GM12878 (cell line): Measurements from ENCODE around the gene TDRD10. TPM values are rescaled to one million over a fixed set of nuclear protein-coding genes. Genes with fewer than 3 reads are reported as not detected.

Source experiments
- ATAC-seq: fragments of 200-7000 bp; cut with Tn5 transposase; 3 replicates; pipeline ENCODE4 v1.9.1; 2020; ENCODE audit warnings: mild to moderate bottlenecking, moderate library complexity
- BruUV-seq: library from RNA; stranded (reverse); fragments of 400-500 nt; replicated peaks from 2 replicates; lab custom pipeline; 2021; lab: Mats Ljungman, UMichigan
- CTCF ChIA-PET: fragments of 300-600 bp; sonication (Branson Sonifier 250); formaldehyde crosslinking; extraction: SDS; loops from one replicate; lab custom pipeline; 2021; ENCODE audit warnings: inconsistent platforms; lab: Yijun Ruan, JAX
- POLR2A ChIA-PET: fragments of 350-600 bp; formaldehyde crosslinking; extraction: SDS; loops from one replicate; lab custom pipeline; 2021; ENCODE audit warnings: inconsistent platforms; lab: Charles Lee
- RAD21 ChIA-PET: fragments of 300-600 bp; sonication (Branson Sonifier 250); formaldehyde crosslinking; loops from one replicate; lab custom pipeline; 2023; ENCODE audit warnings: antibody characterized with exemption; ENCODE audit not compliant: unreplicated experiment; lab: Charles Lee
- SMC1A ChIA-PET: fragments of 300-600 bp; sonication (Branson Sonifier 250); formaldehyde crosslinking; loops from one replicate; lab custom pipeline; 2023; ENCODE audit not compliant: unreplicated experiment, uncharacterized antibody; lab: Charles Lee
- DNase-seq: peaks from one replicate; pipeline ENCODE4 v3.0.0-alpha.2; 2011; ENCODE audit warnings: low read depth, low spot score
- FAIRE-seq: peaks from 3 replicates; lab custom pipeline; 2011; peaks lifted over from hg19 to GRCh38; lab: Jason Lieb, UNC
- H2AFZ ChIP-seq: 2 replicates; pipeline ENCODE4 v1.6.0; 2011; ENCODE audit warnings: low read depth, low read length, control low read depth; ENCODE audit not compliant: control insufficient read depth
- H3K27ac ChIP-seq: 2 replicates; pipeline ENCODE4 v1.5.1; 2011; ENCODE audit warnings: control low read depth; ENCODE audit not compliant: control insufficient read depth, insufficient read depth
- H3K27me3 ChIP-seq, 2 experiments: replicated peaks in 1 of 2; 2 replicates each; pipeline versions ENCODE4 v1.6.0 to v1.6.1; 2011; ENCODE audit warnings: low read length in 1 of 2; ENCODE audit not compliant: control insufficient read depth in 2 of 2, insufficient read depth in 2 of 2
- H3K36me3 ChIP-seq, 2 experiments: 2 replicates each; pipeline ENCODE4 v1.5.1; 2011; ENCODE audit warnings: low read length in 1 of 2; ENCODE audit not compliant: control insufficient read depth in 2 of 2, insufficient read depth in 2 of 2
- H3K4me1 ChIP-seq: 2 replicates; pipeline ENCODE4 v1.6.1; 2011; ENCODE audit warnings: mild to moderate bottlenecking, low read length, moderate library complexity, mixed read lengths; ENCODE audit not compliant: control insufficient read depth, insufficient read depth
- H3K4me2 ChIP-seq: 2 replicates; pipeline ENCODE4 v1.6.0; 2011; ENCODE audit warnings: control low read depth; ENCODE audit not compliant: control insufficient read depth, insufficient read depth
- H3K4me3 ChIP-seq: fragments of 200-600 bp; sonication (generic); 2 replicates; pipeline ENCODE4 v1.5.1; 2016
- H3K79me2 ChIP-seq: 2 replicates; pipeline ENCODE4 v1.6.0; 2011; ENCODE audit warnings: low read length; ENCODE audit not compliant: control insufficient read depth, insufficient read depth
- H3K9ac ChIP-seq: 2 replicates; pipeline ENCODE4 v1.8.0; 2011; ENCODE audit warnings: low read length, control low read depth, mixed read lengths; ENCODE audit not compliant: control insufficient read depth, insufficient read depth
- H3K9me3 ChIP-seq: replicated peaks from 3 replicates; pipeline ENCODE4 v1.5.1; 2011; ENCODE audit warnings: mild to moderate bottlenecking, low read length; ENCODE audit not compliant: control insufficient read depth, insufficient read depth
- H4K20me1 ChIP-seq: 2 replicates; pipeline ENCODE4 v1.6.0; 2011; ENCODE audit not compliant: control insufficient read depth, insufficient read depth
- HDAC2 ChIP-seq: fragments of 200-600 bp; sonication (generic); IDR thresholded peaks from 2 replicates; pipeline ENCODE4 v1.6.1; 2017
- JUND ChIP-seq: IDR thresholded peaks from 2 replicates; pipeline ENCODE4 v1.6.1; 2012; ENCODE audit warnings: low read depth, mild to moderate bottlenecking, low read length, improper control_type of control experiment, moderate library complexity
- MEF2B ChIP-seq: fragments of 450-650 bp; IDR thresholded peaks from 2 replicates; pipeline ENCODE4 v1.6.1; 2018; ENCODE audit warnings: mild to moderate bottlenecking, moderate library complexity; ENCODE audit not compliant: partially characterized antibody, poor library complexity, severe bottlenecking
- MXI1 ChIP-seq: fragments of 150-350 bp; IDR thresholded peaks from 2 replicates; pipeline ENCODE4 v1.6.1; 2011; ENCODE audit warnings: low read depth, mild to moderate bottlenecking, inconsistent platforms, low read length, improper control_type of control experiment
- NFYA ChIP-seq: IDR thresholded peaks from 2 replicates; pipeline ENCODE4 v1.6.1; 2011; ENCODE audit warnings: low read depth, mild to moderate bottlenecking, low read length, improper control_type of control experiment, borderline replicate concordance
- PAX5 ChIP-seq: IDR thresholded peaks from 2 replicates; pipeline ENCODE4 v1.6.1; 2011; ENCODE audit warnings: low read depth, low read length, borderline replicate concordance
- POU2F2 ChIP-seq: IDR thresholded peaks from 3 replicates; pipeline ENCODE4 v1.6.1; 2011; ENCODE audit warnings: low read depth, mild to moderate bottlenecking, low read length, borderline replicate concordance
- RCOR1 ChIP-seq: conservative IDR thresholded peaks from 2 replicates; pipeline ENCODE4 v1.6.1; 2012; ENCODE audit warnings: low read depth, low read length, improper control_type of control experiment
- RELA ChIP-seq: fragments of 450-650 bp; IDR thresholded peaks from 2 replicates; pipeline ENCODE4 v1.8.0; 2014; ENCODE audit warnings: borderline replicate concordance; ENCODE audit not compliant: partially characterized antibody
- ZSCAN29 ChIP-seq: fragments of 450-650 bp; IDR thresholded peaks from 2 replicates; pipeline ENCODE4 v1.6.1; 2017; ENCODE audit warnings: mild to moderate bottlenecking, moderate library complexity
- WGBS: methylation state at CpG from one replicate; pipeline ENCODE4 v1.1.6; 2016; ENCODE audit warnings: low lambda C conversion rate; ENCODE audit not compliant: insufficient replicate concordance, insufficient coverage; ENCODE audit errors: missing lambda C conversion rate; 5-methylcytosine and 5-hydroxymethylcytosine counted together
- in situ Hi-C: fragments of 300-500 bp; cut with MboI; formaldehyde crosslinking; loops from 9 replicates; pipeline ENCODE4 v1.14.3; 2018; ENCODE audit warnings: mixed read lengths
- intact Hi-C: fragments of 100-400 bp; cut with micrococcal nuclease; formaldehyde crosslinking; loops from one replicate; pipeline ENCODE4 v1.14.2; 2022; ENCODE audit not compliant: unreplicated experiment
- polyA plus RNA-seq, 11 experiments: library from polyadenylated mRNA; depleted of rRNA in 4 of 11; unstranded in 6 of 11; stranded (reverse) in 5 of 11; fragments of >200 nt; fragmentation: Nextera tagmentation in 4 of 11; fragmentation: Illumina TruSeq in 1 of 11; extraction: Ambion mirVana in 4 of 11; extraction: Trizol in 1 of 11; gene quantifications; 1 replicate in 1 of 11; 2 replicates in 10 of 11; pipeline versions ENCODE4 v1.2.1 to v1.2.3, GENCODE V29; 2011 to 2016; ENCODE audit warnings: inconsistent platforms in 2 of 11, missing spikeins in 2 of 11, low read depth in 1 of 11
- total RNA-seq, 4 experiments: library from RNA; depleted of rRNA in 3 of 4; stranded (reverse); fragments of >200 nt in 3 of 4; fragmentation: Illumina TruSeq in 1 of 4; extraction: Trizol in 1 of 4; gene quantifications; 2 replicates each; pipeline versions ENCODE4 v1.2.1 to v1.2.3, GENCODE V29; 2013 to 2021
- TF ChIP-seq, protein P1 (sequence below): fragments of 450-650 bp; IDR thresholded peaks from 2 replicates; pipeline ENCODE4 v1.6.1; 2017; ENCODE audit warnings: borderline replicate concordance
- TF ChIP-seq, protein P2 (sequence below): IDR thresholded peaks from 2 replicates; pipeline ENCODE4 v1.6.1; 2012; ENCODE audit warnings: low read depth, low read length, improper control_type of control experiment
- TF ChIP-seq, protein P3 (sequence below): IDR thresholded peaks from 2 replicates; pipeline ENCODE4 v1.6.1; 2012; ENCODE audit warnings: improper control_type of control experiment, low read depth, low read length; ENCODE audit not compliant: insufficient replicate concordance

Gene TDRD10
- total and polyA plus RNA-seq, 10 of the 15 experiments (the other 5 are each of a cell fraction or from before 2014, with no cell fraction given): not detected

DNA sequence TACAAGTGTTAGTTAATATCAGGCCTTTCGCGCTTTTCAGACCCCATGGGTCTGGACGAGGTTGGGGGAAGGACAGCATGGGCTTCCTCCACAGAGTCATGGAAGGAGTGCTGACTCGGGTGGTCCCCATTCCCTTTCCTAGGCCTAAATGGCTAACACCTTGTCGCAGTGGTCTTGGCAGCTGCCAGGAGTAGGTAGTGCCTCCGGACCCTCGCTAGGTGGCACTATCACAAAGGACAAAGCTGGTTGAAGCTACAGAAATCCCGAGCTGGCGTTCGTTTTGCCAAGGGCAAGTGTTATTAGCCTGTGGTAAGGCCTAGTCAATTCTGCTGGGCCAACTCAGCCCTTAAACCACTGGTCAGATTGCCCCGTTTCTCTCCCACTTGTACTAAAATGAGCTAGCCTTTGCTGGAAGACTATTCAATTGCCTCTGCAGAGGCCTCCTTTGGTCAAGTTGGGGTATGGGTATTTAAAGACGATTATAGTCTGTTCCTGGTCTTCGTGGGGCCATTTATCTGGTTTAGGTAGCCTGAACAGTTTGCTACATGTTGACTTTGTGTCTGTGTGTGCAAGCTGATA lies 57.5 kb downstream of the TDRD10 start:
- H3K36me3 ChIP-seq: peaks cover 2 to 7% of the 10 kb centered on the region in 2 experiments; a peak in 3 of 4 replicates
- H3K79me2 ChIP-seq: peaks cover 31% of the 10 kb centered on the region
- BruUV-seq: no TSS peak
- H2AFZ ChIP-seq: peak overlapping the region; percentile 97
- no peaks in the 10 kb centered on the region for H4K20me1 ChIP-seq
- H3K4me3 ChIP-seq: peak overlapping the region; percentile 71
- ChIA-PET SMC1A (interaction anchor here (0.5 to 2.5 kb wide), 51 partner anchors 9 to 502 kb away, joined by 3 to 45 read pairs (median 4); partner anchors contain the start of genes KCNN3, PBXIP1 and SHC1), CTCF (interaction anchor here (0.6 to 2.5 kb wide), 76 partner anchors 9 to 949 kb away, joined by 3 to 64 read pairs (median 4); partner anchors contain the start of genes ADAM15, CHRNB2, EFNA4 and KRTCAP2), POLR2A (interaction anchor here (0.6 to 1.5 kb wide), 13 partner anchors 35 to 439 kb away, joined by 3 to 10 read pairs (median 3); partner anchors contain the start of gene ADAR), RAD21 (interaction anchor here (0.6 to 2.4 kb wide), 47 partner anchors 8 to 525 kb away, joined by 3 to 44 read pairs (median 5); partner anchors contain the start of genes CHRNB2, EFNA4, KCNN3 and PMVK)
- no peaks in the 10 kb centered on the region for H3K9me3 ChIP-seq
- H3K4me1 ChIP-seq: peaks cover 4% of the 10 kb centered on the region
- H3K9ac ChIP-seq: peak overlapping the region; percentile 63
- 12% methylated on average over 13 of the region's 13 CpGs for WGBS
- ATAC-seq (peak; percentile 80), FAIRE-seq (peak; percentile 95), DNase-seq (peak; percentile 61)
- peak overlapping the region; percentile 55 for H3K4me2 ChIP-seq
- intact Hi-C loops (loop anchor here (1.0 to 5.0 kb wide), 6 partner anchors 49 to 525 kb away; partner anchors contain the start of gene ADAR), in situ Hi-C loops (loop anchor here (5.0 kb wide), 1 partner anchor 503 kb away; the partner anchor contains the start of gene EFNA4)
- H3K27me3 ChIP-seq: no peaks in the 10 kb centered on the region
- H3K27ac ChIP-seq: peak overlapping the region; percentile 56
- TF ChIP-seq, protein P1, sequence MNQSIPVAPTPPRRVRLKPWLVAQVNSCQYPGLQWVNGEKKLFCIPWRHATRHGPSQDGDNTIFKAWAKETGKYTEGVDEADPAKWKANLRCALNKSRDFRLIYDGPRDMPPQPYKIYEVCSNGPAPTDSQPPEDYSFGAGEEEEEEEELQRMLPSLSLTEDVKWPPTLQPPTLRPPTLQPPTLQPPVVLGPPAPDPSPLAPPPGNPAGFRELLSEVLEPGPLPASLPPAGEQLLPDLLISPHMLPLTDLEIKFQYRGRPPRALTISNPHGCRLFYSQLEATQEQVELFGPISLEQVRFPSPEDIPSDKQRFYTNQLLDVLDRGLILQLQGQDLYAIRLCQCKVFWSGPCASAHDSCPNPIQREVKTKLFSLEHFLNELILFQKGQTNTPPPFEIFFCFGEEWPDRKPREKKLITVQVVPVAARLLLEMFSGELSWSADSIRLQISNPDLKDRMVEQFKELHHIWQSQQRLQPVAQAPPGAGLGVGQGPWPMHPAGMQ: no peak
- no peak for TF ChIP-seq RELA
- TF ChIP-seq ZSCAN29: no peak
- no peak for TF ChIP-seq HDAC2
- TF ChIP-seq PAX5: no peak
- TF ChIP-seq NFYA: no peak
- TF ChIP-seq RCOR1: no peak
- no peak for TF ChIP-seq MEF2B
- TF ChIP-seq, protein P2, sequence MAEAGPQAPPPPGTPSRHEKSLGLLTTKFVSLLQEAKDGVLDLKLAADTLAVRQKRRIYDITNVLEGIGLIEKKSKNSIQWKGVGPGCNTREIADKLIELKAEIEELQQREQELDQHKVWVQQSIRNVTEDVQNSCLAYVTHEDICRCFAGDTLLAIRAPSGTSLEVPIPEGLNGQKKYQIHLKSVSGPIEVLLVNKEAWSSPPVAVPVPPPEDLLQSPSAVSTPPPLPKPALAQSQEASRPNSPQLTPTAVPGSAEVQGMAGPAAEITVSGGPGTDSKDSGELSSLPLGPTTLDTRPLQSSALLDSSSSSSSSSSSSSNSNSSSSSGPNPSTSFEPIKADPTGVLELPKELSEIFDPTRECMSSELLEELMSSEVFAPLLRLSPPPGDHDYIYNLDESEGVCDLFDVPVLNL: no peak
- TF ChIP-seq MXI1: no peak
- peak; percentile 31; the same call in 1 of the 3 replicates for TF ChIP-seq POU2F2
- no peak for TF ChIP-seq JUND
- TF ChIP-seq, protein P3, sequence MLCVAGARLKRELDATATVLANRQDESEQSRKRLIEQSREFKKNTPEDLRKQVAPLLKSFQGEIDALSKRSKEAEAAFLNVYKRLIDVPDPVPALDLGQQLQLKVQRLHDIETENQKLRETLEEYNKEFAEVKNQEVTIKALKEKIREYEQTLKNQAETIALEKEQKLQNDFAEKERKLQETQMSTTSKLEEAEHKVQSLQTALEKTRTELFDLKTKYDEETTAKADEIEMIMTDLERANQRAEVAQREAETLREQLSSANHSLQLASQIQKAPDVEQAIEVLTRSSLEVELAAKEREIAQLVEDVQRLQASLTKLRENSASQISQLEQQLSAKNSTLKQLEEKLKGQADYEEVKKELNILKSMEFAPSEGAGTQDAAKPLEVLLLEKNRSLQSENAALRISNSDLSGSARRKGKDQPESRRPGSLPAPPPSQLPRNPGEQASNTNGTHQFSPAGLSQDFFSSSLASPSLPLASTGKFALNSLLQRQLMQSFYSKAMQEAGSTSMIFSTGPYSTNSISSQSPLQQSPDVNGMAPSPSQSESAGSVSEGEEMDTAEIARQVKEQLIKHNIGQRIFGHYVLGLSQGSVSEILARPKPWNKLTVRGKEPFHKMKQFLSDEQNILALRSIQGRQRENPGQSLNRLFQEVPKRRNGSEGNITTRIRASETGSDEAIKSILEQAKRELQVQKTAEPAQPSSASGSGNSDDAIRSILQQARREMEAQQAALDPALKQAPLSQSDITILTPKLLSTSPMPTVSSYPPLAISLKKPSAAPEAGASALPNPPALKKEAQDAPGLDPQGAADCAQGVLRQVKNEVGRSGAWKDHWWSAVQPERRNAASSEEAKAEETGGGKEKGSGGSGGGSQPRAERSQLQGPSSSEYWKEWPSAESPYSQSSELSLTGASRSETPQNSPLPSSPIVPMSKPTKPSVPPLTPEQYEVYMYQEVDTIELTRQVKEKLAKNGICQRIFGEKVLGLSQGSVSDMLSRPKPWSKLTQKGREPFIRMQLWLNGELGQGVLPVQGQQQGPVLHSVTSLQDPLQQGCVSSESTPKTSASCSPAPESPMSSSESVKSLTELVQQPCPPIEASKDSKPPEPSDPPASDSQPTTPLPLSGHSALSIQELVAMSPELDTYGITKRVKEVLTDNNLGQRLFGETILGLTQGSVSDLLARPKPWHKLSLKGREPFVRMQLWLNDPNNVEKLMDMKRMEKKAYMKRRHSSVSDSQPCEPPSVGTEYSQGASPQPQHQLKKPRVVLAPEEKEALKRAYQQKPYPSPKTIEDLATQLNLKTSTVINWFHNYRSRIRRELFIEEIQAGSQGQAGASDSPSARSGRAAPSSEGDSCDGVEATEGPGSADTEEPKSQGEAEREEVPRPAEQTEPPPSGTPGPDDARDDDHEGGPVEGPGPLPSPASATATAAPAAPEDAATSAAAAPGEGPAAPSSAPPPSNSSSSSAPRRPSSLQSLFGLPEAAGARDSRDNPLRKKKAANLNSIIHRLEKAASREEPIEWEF: no peak
